Upper lobe of left lung (tissue), 4 donors: ENCODE measurements around the gene ITPRIP.

Source experiments
- CTCF ChIP-seq, 6 experiments: fragments of 450-650 bp in 4 of 6; fragments of 200-600 bp in 2 of 6; sonication (generic) in 2 of 6; IDR thresholded peaks; one replicate each; pipeline ENCODE4 v1.5.1; 2016 to 2019; ENCODE audit warnings: antibody characterized with exemption in 6 of 6
- POLR2AphosphoS5 ChIP-seq, 2 donors: sonication (generic); formaldehyde crosslinking; IDR thresholded peaks; one replicate each; pipeline ENCODE4 v1.5.1; 2017; ENCODE audit warnings: antibody characterized with exemption in 2 of 2

GRCh38 chr10:104359811-104360210 is 21.5 kb upstream of the ITPRIP start:
- TF ChIP-seq CTCF (IDR thresholded peaks at IDR 0.05) (no peak), POLR2AphosphoS5 (IDR thresholded peaks at IDR 0.05) (no peak)
